GM12878 (cell line): ENCODE results near the gene EML1. TPM values are rescaled to one million over a fixed set of nuclear protein-coding genes. Genes with fewer than 3 reads are reported as not detected.

Experiments used
- ATAC-seq: fragments of 200-7000 bp; cut with Tn5 transposase; 3 replicates; pipeline ENCODE4 v1.9.1; 2020; ENCODE audit warnings: mild to moderate bottlenecking, moderate library complexity
- BruUV-seq: library from RNA; stranded (reverse); fragments of 400-500 nt; replicated peaks from 2 replicates; lab custom pipeline; 2021; lab: Mats Ljungman, UMichigan
- CTCF ChIA-PET: fragments of 300-600 bp; sonication (Branson Sonifier 250); formaldehyde crosslinking; extraction: SDS; loops from one replicate; lab custom pipeline; 2021; ENCODE audit warnings: inconsistent platforms; lab: Yijun Ruan, JAX
- POLR2A ChIA-PET: fragments of 350-600 bp; formaldehyde crosslinking; extraction: SDS; loops from one replicate; lab custom pipeline; 2021; ENCODE audit warnings: inconsistent platforms; lab: Charles Lee
- RAD21 ChIA-PET: fragments of 300-600 bp; sonication (Branson Sonifier 250); formaldehyde crosslinking; loops from one replicate; lab custom pipeline; 2023; ENCODE audit warnings: antibody characterized with exemption; ENCODE audit not compliant: unreplicated experiment; lab: Charles Lee
- SMC1A ChIA-PET: fragments of 300-600 bp; sonication (Branson Sonifier 250); formaldehyde crosslinking; loops from one replicate; lab custom pipeline; 2023; ENCODE audit not compliant: unreplicated experiment, uncharacterized antibody; lab: Charles Lee
- DNase-seq: peaks from one replicate; pipeline ENCODE4 v3.0.0-alpha.2; 2011; ENCODE audit warnings: low read depth, low spot score
- FAIRE-seq: peaks from 3 replicates; lab custom pipeline; 2011; peaks lifted over from hg19 to GRCh38; lab: Jason Lieb, UNC
- H2AFZ ChIP-seq: 2 replicates; pipeline ENCODE4 v1.6.0; 2011; ENCODE audit warnings: low read depth, low read length, control low read depth; ENCODE audit not compliant: control insufficient read depth
- H3K27ac ChIP-seq: 2 replicates; pipeline ENCODE4 v1.5.1; 2011; ENCODE audit warnings: control low read depth; ENCODE audit not compliant: control insufficient read depth, insufficient read depth
- H3K27me3 ChIP-seq, 2 experiments: replicated peaks in 1 of 2; 2 replicates each; pipeline versions ENCODE4 v1.6.0 to v1.6.1; 2011; ENCODE audit warnings: low read length in 1 of 2; ENCODE audit not compliant: control insufficient read depth in 2 of 2, insufficient read depth in 2 of 2
- H3K36me3 ChIP-seq, 2 experiments: 2 replicates each; pipeline ENCODE4 v1.5.1; 2011; ENCODE audit warnings: low read length in 1 of 2; ENCODE audit not compliant: control insufficient read depth in 2 of 2, insufficient read depth in 2 of 2
- H3K4me1 ChIP-seq: 2 replicates; pipeline ENCODE4 v1.6.1; 2011; ENCODE audit warnings: mild to moderate bottlenecking, low read length, moderate library complexity, mixed read lengths; ENCODE audit not compliant: control insufficient read depth, insufficient read depth
- H3K4me2 ChIP-seq: 2 replicates; pipeline ENCODE4 v1.6.0; 2011; ENCODE audit warnings: control low read depth; ENCODE audit not compliant: control insufficient read depth, insufficient read depth
- H3K4me3 ChIP-seq: fragments of 200-600 bp; sonication (generic); 2 replicates; pipeline ENCODE4 v1.5.1; 2016
- H3K79me2 ChIP-seq: 2 replicates; pipeline ENCODE4 v1.6.0; 2011; ENCODE audit warnings: low read length; ENCODE audit not compliant: control insufficient read depth, insufficient read depth
- H3K9ac ChIP-seq: 2 replicates; pipeline ENCODE4 v1.8.0; 2011; ENCODE audit warnings: low read length, control low read depth, mixed read lengths; ENCODE audit not compliant: control insufficient read depth, insufficient read depth
- H3K9me3 ChIP-seq: replicated peaks from 3 replicates; pipeline ENCODE4 v1.5.1; 2011; ENCODE audit warnings: mild to moderate bottlenecking, low read length; ENCODE audit not compliant: control insufficient read depth, insufficient read depth
- H4K20me1 ChIP-seq: 2 replicates; pipeline ENCODE4 v1.6.0; 2011; ENCODE audit not compliant: control insufficient read depth, insufficient read depth
- CBX3 ChIP-seq: fragments of 200-600 bp; sonication (generic); IDR thresholded peaks from 2 replicates; pipeline ENCODE4 v1.6.1; 2016; ENCODE audit warnings: low read depth, borderline replicate concordance
- EED ChIP-seq: sonication (generic); IDR thresholded peaks from 2 replicates; pipeline ENCODE4 v1.6.1; 2016; ENCODE audit warnings: antibody characterized with exemption, low read depth
- GABPA ChIP-seq: IDR thresholded peaks from 2 replicates; pipeline ENCODE4 v1.6.1; 2014; ENCODE audit warnings: antibody characterized with exemption, low read depth, mild to moderate bottlenecking, inconsistent platforms
- HSF1 ChIP-seq: fragments of 150-350 bp; IDR thresholded peaks from 2 replicates; pipeline ENCODE4 v1.6.1; 2014; ENCODE audit warnings: mild to moderate bottlenecking, low read depth, low read length
- MTA2 ChIP-seq: fragments of 450-650 bp; IDR thresholded peaks from 2 replicates; pipeline ENCODE4 v1.6.1; 2016; ENCODE audit warnings: low read depth, mild to moderate bottlenecking, moderate library complexity
- MYB ChIP-seq: fragments of 150-350 bp; IDR thresholded peaks from 2 replicates; pipeline ENCODE4 v1.6.1; 2014; ENCODE audit warnings: mild to moderate bottlenecking, low read depth, low read length, borderline replicate concordance
- NBN ChIP-seq: fragments of 450-650 bp; IDR thresholded peaks from 2 replicates; pipeline ENCODE4 v1.6.1; 2016
- NFIC ChIP-seq: IDR thresholded peaks from 2 replicates; pipeline ENCODE4 v1.6.1; 2012; ENCODE audit warnings: low read depth, mild to moderate bottlenecking, inconsistent platforms, low read length, moderate library complexity
- NRF1 ChIP-seq: conservative IDR thresholded peaks from 2 replicates; pipeline ENCODE4 v1.6.1; 2011; ENCODE audit warnings: mild to moderate bottlenecking, low read depth, low read length, improper control_type of control experiment
- RBBP5 ChIP-seq: fragments of 200-600 bp; sonication (generic); conservative IDR thresholded peaks from 2 replicates; pipeline ENCODE4 v1.6.1; 2016
- SMAD1 ChIP-seq: fragments of 450-650 bp; IDR thresholded peaks from 2 replicates; pipeline ENCODE4 v1.6.1; 2018; ENCODE audit warnings: mild to moderate bottlenecking, low read depth; ENCODE audit not compliant: partially characterized antibody
- SMAD5 ChIP-seq: IDR thresholded peaks from 2 replicates; pipeline ENCODE4 v1.6.1; 2016; ENCODE audit warnings: antibody characterized with exemption, low read depth
- WRNIP1 ChIP-seq: IDR thresholded peaks from 2 replicates; pipeline ENCODE4 v1.6.1; 2011; ENCODE audit warnings: low read depth, low read length, improper control_type of control experiment, borderline replicate concordance
- WGBS: methylation state at CpG from one replicate; pipeline ENCODE4 v1.1.6; 2016; ENCODE audit warnings: low lambda C conversion rate; ENCODE audit not compliant: insufficient replicate concordance, insufficient coverage; ENCODE audit errors: missing lambda C conversion rate; 5-methylcytosine and 5-hydroxymethylcytosine counted together
- in situ Hi-C: fragments of 300-500 bp; cut with MboI; formaldehyde crosslinking; loops from 9 replicates; pipeline ENCODE4 v1.14.3; 2018; ENCODE audit warnings: mixed read lengths
- intact Hi-C: fragments of 100-400 bp; cut with micrococcal nuclease; formaldehyde crosslinking; loops from one replicate; pipeline ENCODE4 v1.14.2; 2022; ENCODE audit not compliant: unreplicated experiment
- polyA plus RNA-seq, 11 experiments: library from polyadenylated mRNA; depleted of rRNA in 4 of 11; unstranded in 6 of 11; stranded (reverse) in 5 of 11; fragments of >200 nt; fragmentation: Nextera tagmentation in 4 of 11; fragmentation: Illumina TruSeq in 1 of 11; extraction: Ambion mirVana in 4 of 11; extraction: Trizol in 1 of 11; gene quantifications; 1 replicate in 1 of 11; 2 replicates in 10 of 11; pipeline versions ENCODE4 v1.2.1 to v1.2.3, GENCODE V29; 2011 to 2016; ENCODE audit warnings: inconsistent platforms in 2 of 11, missing spikeins in 2 of 11, low read depth in 1 of 11
- total RNA-seq, 4 experiments: library from RNA; depleted of rRNA in 3 of 4; stranded (reverse); fragments of >200 nt in 3 of 4; fragmentation: Illumina TruSeq in 1 of 4; extraction: Trizol in 1 of 4; gene quantifications; 2 replicates each; pipeline versions ENCODE4 v1.2.1 to v1.2.3, GENCODE V29; 2013 to 2021
- TF ChIP-seq, protein P1 (sequence below): fragments of 150-350 bp; IDR thresholded peaks from 2 replicates; pipeline ENCODE4 v1.6.1; 2016; ENCODE audit warnings: low read depth, low read length
- TF ChIP-seq, protein P2 (sequence below): IDR thresholded peaks from 2 replicates; pipeline ENCODE4 v1.6.1; 2012; ENCODE audit warnings: improper control_type of control experiment, low read depth, low read length; ENCODE audit not compliant: insufficient replicate concordance

EML1 gene
- total and polyA plus RNA-seq, 10 of the 15 experiments (the other 5 are each of a cell fraction or from before 2014, with no cell fraction given) = 0.05 to 3.4 (median 0.11) TPM; not detected in 3

DNA sequence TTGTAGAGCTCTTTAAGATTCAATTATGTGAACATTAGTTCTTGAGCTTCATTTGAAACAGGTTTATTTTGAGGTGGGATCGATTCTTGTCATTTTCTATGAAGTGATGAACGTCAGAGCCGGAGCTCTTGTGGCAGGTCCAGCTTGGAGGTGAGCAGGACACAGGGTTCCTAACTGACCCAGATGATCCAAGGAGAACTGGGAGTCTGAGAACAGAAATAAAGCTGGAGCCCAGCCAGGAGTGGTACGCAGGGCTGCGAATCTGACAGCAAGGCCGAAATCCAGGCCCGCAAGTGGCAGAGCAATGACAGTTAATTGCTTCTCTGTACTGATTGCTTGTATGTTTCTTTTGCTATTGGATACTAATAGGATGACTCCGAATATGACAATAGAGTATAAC lies 46.5 kb downstream of the EML1 start (continued):
- TF ChIP-seq, protein P1, sequence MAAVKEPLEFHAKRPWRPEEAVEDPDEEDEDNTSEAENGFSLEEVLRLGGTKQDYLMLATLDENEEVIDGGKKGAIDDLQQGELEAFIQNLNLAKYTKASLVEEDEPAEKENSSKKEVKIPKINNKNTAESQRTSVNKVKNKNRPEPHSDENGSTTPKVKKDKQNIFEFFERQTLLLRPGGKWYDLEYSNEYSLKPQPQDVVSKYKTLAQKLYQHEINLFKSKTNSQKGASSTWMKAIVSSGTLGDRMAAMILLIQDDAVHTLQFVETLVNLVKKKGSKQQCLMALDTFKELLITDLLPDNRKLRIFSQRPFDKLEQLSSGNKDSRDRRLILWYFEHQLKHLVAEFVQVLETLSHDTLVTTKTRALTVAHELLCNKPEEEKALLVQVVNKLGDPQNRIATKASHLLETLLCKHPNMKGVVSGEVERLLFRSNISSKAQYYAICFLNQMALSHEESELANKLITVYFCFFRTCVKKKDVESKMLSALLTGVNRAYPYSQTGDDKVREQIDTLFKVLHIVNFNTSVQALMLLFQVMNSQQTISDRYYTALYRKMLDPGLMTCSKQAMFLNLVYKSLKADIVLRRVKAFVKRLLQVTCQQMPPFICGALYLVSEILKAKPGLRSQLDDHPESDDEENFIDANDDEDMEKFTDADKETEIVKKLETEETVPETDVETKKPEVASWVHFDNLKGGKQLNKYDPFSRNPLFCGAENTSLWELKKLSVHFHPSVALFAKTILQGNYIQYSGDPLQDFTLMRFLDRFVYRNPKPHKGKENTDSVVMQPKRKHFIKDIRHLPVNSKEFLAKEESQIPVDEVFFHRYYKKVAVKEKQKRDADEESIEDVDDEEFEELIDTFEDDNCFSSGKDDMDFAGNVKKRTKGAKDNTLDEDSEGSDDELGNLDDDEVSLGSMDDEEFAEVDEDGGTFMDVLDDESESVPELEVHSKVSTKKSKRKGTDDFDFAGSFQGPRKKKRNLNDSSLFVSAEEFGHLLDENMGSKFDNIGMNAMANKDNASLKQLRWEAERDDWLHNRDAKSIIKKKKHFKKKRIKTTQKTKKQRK = no peak
- no peak for TF ChIP-seq SMAD1
- TF ChIP-seq NBN = no peak
- no peak for TF ChIP-seq NRF1
- TF ChIP-seq RBBP5 = no peak
- no peak for TF ChIP-seq HSF1
- no peak for TF ChIP-seq CBX3
- TF ChIP-seq MTA2 = no peak
- TF ChIP-seq, all 136 proteins: peak for 0

GRCh38 chr14:99840265-99840664 lies 47.1 kb downstream of the EML1 start:
- ATAC-seq (no peak), FAIRE-seq (no peak), DNase-seq (no peak)
- Histone ChIP-seq H3K9me3 (no peaks in the 10 kb centered on the region), H3K36me3 (no peaks in the 10 kb centered on the region), H2AFZ (no peak overlapping the region), H3K79me2 (no peaks in the 10 kb centered on the region), H3K27ac (no peak overlapping the region), H3K27me3 (no peaks in the 10 kb centered on the region; a peak in 3 of 4 replicates), H4K20me1 (no peaks in the 10 kb centered on the region), H3K4me1 (no peaks in the 10 kb centered on the region), H3K9ac (no peak overlapping the region), H3K4me2 (no peak overlapping the region), H3K4me3 (no peak overlapping the region)
- CTCF ChIA-PET = interaction anchor here (0.7 kb wide), 1 partner anchor 153 kb away, joined by 4 read pairs; no protein-coding TSS in a partner anchor
- POLR2A ChIA-PET = no interaction called here
- RAD21 ChIA-PET = no interaction called here
- intact Hi-C loops (no loop called here), in situ Hi-C loops (no loop called here)
- WGBS = 24% methylated on average over 6 of the region's 6 CpGs
- SMC1A ChIA-PET = no interaction called here
- no TSS peak for BruUV-seq
- TF ChIP-seq NBN (no peak), EED (no peak), NFIC (no peak), GABPA (no peak), SMAD5 (no peak), SMAD1 (no peak), MYB (no peak), WRNIP1 (no peak)
- TF ChIP-seq, protein P2, sequence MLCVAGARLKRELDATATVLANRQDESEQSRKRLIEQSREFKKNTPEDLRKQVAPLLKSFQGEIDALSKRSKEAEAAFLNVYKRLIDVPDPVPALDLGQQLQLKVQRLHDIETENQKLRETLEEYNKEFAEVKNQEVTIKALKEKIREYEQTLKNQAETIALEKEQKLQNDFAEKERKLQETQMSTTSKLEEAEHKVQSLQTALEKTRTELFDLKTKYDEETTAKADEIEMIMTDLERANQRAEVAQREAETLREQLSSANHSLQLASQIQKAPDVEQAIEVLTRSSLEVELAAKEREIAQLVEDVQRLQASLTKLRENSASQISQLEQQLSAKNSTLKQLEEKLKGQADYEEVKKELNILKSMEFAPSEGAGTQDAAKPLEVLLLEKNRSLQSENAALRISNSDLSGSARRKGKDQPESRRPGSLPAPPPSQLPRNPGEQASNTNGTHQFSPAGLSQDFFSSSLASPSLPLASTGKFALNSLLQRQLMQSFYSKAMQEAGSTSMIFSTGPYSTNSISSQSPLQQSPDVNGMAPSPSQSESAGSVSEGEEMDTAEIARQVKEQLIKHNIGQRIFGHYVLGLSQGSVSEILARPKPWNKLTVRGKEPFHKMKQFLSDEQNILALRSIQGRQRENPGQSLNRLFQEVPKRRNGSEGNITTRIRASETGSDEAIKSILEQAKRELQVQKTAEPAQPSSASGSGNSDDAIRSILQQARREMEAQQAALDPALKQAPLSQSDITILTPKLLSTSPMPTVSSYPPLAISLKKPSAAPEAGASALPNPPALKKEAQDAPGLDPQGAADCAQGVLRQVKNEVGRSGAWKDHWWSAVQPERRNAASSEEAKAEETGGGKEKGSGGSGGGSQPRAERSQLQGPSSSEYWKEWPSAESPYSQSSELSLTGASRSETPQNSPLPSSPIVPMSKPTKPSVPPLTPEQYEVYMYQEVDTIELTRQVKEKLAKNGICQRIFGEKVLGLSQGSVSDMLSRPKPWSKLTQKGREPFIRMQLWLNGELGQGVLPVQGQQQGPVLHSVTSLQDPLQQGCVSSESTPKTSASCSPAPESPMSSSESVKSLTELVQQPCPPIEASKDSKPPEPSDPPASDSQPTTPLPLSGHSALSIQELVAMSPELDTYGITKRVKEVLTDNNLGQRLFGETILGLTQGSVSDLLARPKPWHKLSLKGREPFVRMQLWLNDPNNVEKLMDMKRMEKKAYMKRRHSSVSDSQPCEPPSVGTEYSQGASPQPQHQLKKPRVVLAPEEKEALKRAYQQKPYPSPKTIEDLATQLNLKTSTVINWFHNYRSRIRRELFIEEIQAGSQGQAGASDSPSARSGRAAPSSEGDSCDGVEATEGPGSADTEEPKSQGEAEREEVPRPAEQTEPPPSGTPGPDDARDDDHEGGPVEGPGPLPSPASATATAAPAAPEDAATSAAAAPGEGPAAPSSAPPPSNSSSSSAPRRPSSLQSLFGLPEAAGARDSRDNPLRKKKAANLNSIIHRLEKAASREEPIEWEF = no peak
